ENCODE data around the gene VMAC.
"Not testable (repeated sequence)": the region's sequence is repeated elsewhere in the genome, so short reads cannot be mapped to it uniquely, and the experiment has no call there.

VMAC gene, protein sequence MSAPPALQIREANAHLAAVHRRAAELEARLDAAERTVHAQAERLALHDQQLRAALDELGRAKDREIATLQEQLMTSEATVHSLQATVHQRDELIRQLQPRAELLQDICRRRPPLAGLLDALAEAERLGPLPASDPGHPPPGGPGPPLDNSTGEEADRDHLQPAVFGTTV

DNA sequence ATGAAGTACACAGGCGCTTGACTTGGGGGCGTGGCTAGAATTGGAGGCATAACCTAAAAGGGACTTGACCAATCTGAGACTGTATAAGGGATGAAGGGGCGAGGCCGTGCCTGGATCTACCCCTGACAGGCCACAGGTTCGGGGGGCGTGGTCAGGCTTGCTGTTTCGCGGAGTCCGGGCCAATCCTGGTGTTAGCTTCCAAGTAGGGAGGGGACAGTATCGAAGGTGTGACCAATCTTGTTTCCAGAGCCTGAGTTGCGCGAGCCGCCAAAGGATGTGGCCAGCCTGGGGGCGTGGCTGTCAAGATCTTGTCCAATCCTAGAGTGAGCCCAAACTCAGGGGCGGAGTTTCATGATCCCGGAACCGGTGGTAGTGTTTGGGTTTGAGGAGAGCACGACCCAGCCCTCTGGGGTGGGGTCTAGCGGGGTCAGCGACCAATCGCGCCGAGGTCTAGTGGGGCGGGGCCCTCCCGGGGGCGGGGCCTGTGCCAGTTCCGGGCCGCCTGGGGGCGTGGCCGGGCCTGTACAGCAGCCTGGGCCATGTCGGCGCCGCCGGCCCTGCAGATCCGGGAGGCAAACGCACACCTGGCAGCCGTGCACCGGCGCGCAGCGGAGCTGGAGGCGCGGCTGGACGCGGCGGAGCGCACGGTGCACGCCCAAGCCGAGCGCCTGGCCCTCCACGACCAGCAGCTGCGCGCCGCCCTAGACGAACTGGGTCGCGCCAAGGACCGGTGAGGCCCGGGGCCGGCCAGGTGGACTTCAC, at the start of gene VMAC:
Gene VMAC (plus strand): TSS at position 521 of the 762 bp plus-strand sequence. CDS start 19 bp downstream, at position 540.
- no peaks in the 10 kb centered on the region for H3K9me3 ChIP-seq (ENCODE audit: control insufficient read depth, insufficient read depth, low read length)
- peaks cover 6% of the 10 kb centered on the region; the same call in 1 of the 2 replicates for H3K36me3 ChIP-seq (ENCODE audit: control insufficient read depth, insufficient read depth, low read length)
- peak within 1 kb of the TSS; percentile 96 for H3K4me3 ChIP-seq (ENCODE audit: low read depth, low read length)
- H3K9ac ChIP-seq (ENCODE audit: low read depth, low read length), result peak within 1 kb of the TSS; percentile 96
- no peaks in the 10 kb centered on the region for H3K4me1 ChIP-seq (ENCODE audit: control insufficient read depth, insufficient read depth, low read length)
- H3K27me3 ChIP-seq (ENCODE audit: control insufficient read depth, insufficient read depth, low read length), result no peaks in the 10 kb centered on the region
- peak within 1 kb of the TSS; percentile 97 for H3K27ac ChIP-seq (ENCODE audit: low read depth, low read length)

DNA sequence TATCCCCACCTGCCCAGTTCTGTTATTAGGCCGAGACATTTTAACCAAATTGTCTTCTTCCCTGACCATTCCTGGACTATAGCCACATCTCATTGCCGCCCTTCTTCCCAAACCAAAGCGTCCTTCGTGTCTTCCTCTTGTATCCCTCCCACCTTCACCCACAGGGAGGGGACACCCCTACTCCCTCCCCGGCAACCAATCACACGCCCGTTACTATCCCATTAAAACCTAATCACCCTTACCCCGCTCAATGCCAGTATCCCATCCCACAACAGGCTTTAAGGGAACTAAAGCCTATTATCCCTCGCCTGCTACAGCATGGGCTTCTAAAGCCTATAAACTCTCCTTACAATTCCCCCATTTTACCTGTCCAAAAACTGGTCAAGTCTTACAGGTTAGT, 49.5 kb upstream of the VMAC start:
- H3K9ac ChIP-seq (ENCODE audit: low read depth, low read length); H3K4me3 ChIP-seq (ENCODE audit: low read depth, low read length); H3K4me1 ChIP-seq (ENCODE audit: control insufficient read depth, insufficient read depth, low read length); H3K27me3 ChIP-seq (ENCODE audit: control insufficient read depth, insufficient read depth, low read length); H3K36me3 ChIP-seq (ENCODE audit: control insufficient read depth, insufficient read depth, low read length); H3K27ac ChIP-seq (ENCODE audit: low read depth, low read length); H3K9me3 ChIP-seq (ENCODE audit: control insufficient read depth, insufficient read depth, low read length): not testable (repeated sequence)

DNA sequence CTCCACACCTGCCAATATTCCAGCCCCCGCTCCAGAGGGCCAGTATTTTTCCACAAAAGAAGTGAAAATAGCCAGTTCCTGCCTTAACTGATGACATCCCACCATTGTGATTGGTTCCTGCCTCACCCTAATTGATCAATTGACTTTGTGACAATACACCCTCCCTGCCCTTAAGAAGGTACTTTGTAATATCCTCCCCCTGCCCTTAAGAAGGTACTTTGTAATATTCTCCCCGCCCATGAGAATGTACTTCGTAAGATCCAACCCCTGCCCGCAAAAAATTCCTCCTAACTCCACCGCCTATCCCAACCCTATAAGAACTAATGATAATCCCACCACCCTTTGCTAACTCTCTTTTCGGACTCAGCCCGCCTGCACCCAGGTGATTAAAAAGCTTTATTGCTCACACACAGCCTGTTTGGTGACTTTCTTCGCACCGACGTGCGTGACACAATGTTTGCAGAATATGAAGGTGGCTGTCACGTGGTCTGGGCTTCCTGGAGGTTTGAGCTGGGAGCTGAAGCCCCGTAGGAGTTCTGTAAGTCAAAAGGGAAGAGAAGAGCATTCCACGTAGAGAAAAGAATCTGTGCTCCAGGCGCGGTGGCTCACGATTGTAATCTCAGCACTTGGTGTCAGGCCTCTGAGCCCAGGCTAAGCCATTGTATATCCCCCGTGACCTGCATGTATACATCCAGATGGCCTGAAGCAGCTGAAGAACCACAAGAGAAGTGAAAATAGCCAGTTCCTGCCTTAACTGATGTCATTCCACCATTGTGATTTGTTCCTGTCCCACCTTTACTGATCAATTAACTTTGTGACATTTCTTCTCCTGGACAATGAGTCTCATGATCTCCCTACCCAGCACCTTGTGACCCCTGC, 47.2 kb upstream of the VMAC start:
- Histone ChIP-seq H3K27ac (ENCODE audit: low read depth, low read length) (no peak overlapping the region), H3K9ac (ENCODE audit: low read depth, low read length) (no peak overlapping the region), H3K9me3 (ENCODE audit: control insufficient read depth, insufficient read depth, low read length) (no peaks in the 10 kb centered on the region), H3K4me3 (ENCODE audit: low read depth, low read length) (no peak overlapping the region), H3K36me3 (ENCODE audit: control insufficient read depth, insufficient read depth, low read length) (no peaks in the 10 kb centered on the region), H3K4me1 (ENCODE audit: control insufficient read depth, insufficient read depth, low read length) (no peaks in the 10 kb centered on the region), H3K27me3 (ENCODE audit: control insufficient read depth, insufficient read depth, low read length) (no peaks in the 10 kb centered on the region; the same call in none of the 2 replicates)

DNA sequence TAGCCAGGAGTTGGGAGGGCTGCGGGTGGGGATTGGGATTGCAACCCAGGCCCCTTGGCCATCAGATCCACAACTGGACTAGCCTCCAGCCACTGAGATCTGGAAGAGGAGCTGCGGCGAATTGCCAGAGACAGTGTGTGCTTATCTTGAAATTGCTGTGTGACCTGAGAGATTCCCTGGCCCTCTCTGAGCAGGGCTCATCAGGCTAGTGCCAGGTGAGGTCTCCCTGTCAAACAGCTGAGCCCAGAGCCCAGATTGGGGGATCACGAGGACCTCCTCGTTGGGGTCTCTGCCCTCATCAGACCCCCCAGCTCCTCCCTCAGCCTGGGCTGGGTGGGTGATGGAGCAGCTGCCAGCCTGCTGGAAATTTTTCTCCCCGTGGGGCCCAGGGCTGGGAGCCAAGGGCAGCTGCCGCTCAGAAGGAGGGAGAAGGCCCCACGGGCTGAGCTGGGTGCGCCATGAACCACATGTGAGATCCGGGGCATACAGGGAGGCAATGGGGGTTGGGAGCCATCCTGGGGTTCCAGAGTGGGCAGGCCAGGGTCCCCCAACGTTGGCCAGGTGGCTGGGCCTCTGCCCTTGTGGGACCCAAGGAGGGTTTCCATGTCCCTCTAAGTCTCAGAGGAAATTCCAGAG, 41.5 kb upstream of the VMAC start:
- Histone ChIP-seq H3K9me3 (ENCODE audit: control insufficient read depth, insufficient read depth, low read length) (no peaks in the 10 kb centered on the region), H3K27ac (ENCODE audit: low read depth, low read length) (no peak overlapping the region), H3K36me3 (ENCODE audit: control insufficient read depth, insufficient read depth, low read length) (no peaks in the 10 kb centered on the region), H3K9ac (ENCODE audit: low read depth, low read length) (no peak overlapping the region), H3K4me3 (ENCODE audit: low read depth, low read length) (no peak overlapping the region), H3K4me1 (ENCODE audit: control insufficient read depth, insufficient read depth, low read length) (no peaks in the 10 kb centered on the region), H3K27me3 (ENCODE audit: control insufficient read depth, insufficient read depth, low read length) (no peaks in the 10 kb centered on the region)

DNA sequence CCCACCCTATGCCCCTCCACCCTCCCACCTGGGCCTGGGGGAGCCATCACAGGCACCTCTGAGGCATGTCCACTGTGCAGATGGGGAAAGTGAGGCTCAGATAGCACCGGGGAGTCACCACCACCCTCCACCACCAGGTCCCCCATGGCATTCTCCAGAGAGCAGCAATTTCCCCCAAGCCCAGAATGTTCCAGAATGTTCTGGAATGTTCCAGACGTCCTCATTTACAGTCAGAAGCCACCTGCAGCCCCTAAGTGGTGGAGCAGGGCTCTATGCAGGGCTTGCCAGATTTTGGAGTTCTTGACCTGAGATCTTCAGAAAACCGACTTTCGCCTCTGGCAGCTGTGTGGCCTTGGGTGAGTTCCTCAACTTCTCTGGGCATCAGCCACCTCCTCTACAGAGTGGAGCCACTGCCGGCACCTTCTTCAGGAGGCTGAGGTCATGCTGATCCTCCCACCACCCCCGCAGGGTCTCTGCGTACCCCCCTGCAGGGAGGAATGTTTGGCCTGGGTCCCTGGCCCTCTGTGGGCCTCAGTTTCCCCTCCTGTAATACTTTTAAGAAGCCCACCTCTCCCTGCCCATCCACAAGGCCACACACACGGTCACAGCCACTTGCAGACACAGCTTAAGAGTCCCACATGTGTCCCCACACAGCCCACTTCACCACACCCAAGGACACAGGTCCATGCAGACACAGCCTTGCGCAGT, 40.5 kb upstream of the VMAC start:
- no peaks in the 10 kb centered on the region for H3K36me3 ChIP-seq (ENCODE audit: control insufficient read depth, insufficient read depth, low read length)
- no peaks in the 10 kb centered on the region for H3K27me3 ChIP-seq (ENCODE audit: control insufficient read depth, insufficient read depth, low read length)
- no peaks in the 10 kb centered on the region for H3K4me1 ChIP-seq (ENCODE audit: control insufficient read depth, insufficient read depth, low read length)
- H3K27ac ChIP-seq (ENCODE audit: low read depth, low read length), result no peak overlapping the region
- no peak overlapping the region for H3K4me3 ChIP-seq (ENCODE audit: low read depth, low read length)
- no peak overlapping the region for H3K9ac ChIP-seq (ENCODE audit: low read depth, low read length)
- no peaks in the 10 kb centered on the region for H3K9me3 ChIP-seq (ENCODE audit: control insufficient read depth, insufficient read depth, low read length)

DNA sequence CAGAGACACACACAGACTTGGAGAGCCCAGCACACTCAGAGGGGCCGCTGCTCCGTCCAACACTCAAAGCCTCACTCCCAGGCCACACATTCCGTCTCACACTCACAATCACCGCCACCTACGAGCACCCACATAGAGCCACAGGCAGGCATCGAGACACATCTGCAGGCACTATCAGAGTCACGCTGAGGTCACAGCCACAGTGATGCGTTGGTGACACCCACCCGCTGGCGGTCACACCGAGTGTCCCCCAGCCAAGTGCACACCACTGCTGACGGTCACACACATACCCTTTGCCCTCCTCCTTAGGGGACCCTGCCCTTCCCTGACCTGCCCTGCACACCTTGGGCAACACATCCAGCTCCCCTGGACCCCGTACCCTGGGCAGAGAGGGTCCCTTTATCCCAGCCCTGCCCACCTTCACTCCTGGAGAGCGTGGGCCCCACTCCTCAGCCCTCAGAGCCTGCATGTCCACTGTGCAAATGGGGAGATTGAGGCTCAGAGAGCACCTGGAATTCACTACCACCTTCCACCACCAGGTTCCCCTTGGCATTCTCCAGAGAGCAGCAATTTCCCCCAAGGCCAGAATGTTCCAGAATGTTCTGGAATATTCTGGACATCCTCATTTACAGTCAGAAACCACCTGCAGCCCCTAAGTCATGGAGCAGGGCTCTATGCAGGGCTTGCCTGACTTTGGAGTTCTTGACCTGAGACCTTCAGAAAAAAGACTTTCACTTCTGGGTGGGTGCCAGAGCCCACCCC, 39.8 kb upstream of the VMAC start:
- Histone ChIP-seq H3K9me3 (ENCODE audit: control insufficient read depth, insufficient read depth, low read length) (no peaks in the 10 kb centered on the region), H3K27ac (ENCODE audit: low read depth, low read length) (no peak overlapping the region), H3K4me3 (ENCODE audit: low read depth, low read length) (no peak overlapping the region), H3K36me3 (ENCODE audit: control insufficient read depth, insufficient read depth, low read length) (no peaks in the 10 kb centered on the region), H3K4me1 (ENCODE audit: control insufficient read depth, insufficient read depth, low read length) (no peaks in the 10 kb centered on the region), H3K9ac (ENCODE audit: low read depth, low read length) (no peak overlapping the region), H3K27me3 (ENCODE audit: control insufficient read depth, insufficient read depth, low read length) (no peaks in the 10 kb centered on the region)

DNA sequence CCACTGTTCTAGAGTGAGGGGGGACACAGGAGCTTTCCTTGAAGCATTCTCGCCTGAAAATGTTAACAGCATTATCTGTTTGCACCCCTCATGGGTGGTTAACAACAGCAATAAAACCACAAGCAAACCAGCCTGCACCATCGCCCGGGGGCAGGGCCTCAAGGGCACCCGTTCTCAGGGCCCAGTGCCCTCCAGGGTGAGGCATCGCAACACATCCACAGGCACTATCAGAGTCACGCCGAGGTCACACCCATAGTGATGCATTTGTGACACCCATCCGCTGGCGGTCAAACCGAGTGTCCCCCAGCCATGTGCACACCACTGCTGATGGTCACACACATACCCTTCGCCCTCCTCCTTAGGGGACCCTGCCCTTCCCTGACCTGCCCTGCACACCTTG, 38.9 kb upstream of the VMAC start:
- H3K27me3 ChIP-seq (ENCODE audit: control insufficient read depth, insufficient read depth, low read length), result no peaks in the 10 kb centered on the region
- H3K27ac ChIP-seq (ENCODE audit: low read depth, low read length), result no peak overlapping the region
- no peak overlapping the region for H3K9ac ChIP-seq (ENCODE audit: low read depth, low read length)
- H3K9me3 ChIP-seq (ENCODE audit: control insufficient read depth, insufficient read depth, low read length), result no peaks in the 10 kb centered on the region
- no peaks in the 10 kb centered on the region for H3K36me3 ChIP-seq (ENCODE audit: control insufficient read depth, insufficient read depth, low read length)
- H3K4me3 ChIP-seq (ENCODE audit: low read depth, low read length), result no peak overlapping the region
- H3K4me1 ChIP-seq (ENCODE audit: control insufficient read depth, insufficient read depth, low read length), result no peaks in the 10 kb centered on the region

DNA sequence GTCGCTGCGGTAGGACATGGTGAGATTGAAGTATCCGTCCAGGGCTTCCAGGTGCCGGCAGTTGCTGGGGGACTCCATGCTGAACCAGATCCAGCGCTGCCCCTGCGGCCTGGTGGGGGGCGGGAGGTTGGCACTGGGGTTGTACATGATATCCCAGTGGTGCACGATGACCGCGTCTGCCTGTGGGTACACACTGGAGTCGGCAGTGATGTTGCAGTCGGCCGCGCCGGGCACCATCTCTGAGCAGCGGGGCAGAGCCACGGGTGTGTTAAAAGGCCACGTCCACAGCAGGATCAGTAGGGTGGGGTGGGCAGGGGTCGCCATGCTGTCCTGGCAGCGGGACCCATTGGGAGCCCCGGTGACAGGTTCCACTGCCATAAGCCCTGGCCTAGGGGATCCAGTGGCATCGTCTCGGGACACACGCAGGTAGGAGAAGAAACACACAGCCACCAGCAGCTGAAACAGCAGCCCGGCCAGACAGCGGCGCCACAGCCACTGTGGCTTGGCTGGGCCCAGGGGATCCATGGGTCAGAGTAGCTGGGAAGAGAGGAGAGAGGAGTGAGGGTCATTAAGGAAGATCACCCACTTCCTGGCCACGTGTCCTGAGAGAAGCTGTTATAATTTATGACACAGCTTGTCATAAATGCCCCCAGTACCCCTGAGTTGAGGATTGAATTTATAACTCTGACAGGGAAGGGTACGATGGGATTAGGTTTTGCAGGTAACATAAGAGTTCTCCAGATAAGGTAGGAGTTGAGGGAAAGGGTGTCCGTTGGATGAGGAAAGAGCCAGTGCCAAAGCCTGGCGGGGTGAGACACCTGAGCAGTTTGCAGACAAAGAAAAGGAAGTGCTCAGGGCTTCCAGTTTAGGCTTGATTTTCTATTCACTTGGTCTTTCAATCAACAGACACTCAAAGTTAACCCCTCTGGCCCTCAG, 37.2 kb upstream of the VMAC start:
- H3K9me3 ChIP-seq (ENCODE audit: control insufficient read depth, insufficient read depth, low read length), result no peaks in the 10 kb centered on the region
- H3K4me3 ChIP-seq (ENCODE audit: low read depth, low read length), result no peak overlapping the region
- H3K36me3 ChIP-seq (ENCODE audit: control insufficient read depth, insufficient read depth, low read length), result no peaks in the 10 kb centered on the region
- no peak overlapping the region for H3K27ac ChIP-seq (ENCODE audit: low read depth, low read length)
- H3K27me3 ChIP-seq (ENCODE audit: control insufficient read depth, insufficient read depth, low read length), result no peaks in the 10 kb centered on the region
- H3K4me1 ChIP-seq (ENCODE audit: control insufficient read depth, insufficient read depth, low read length), result no peaks in the 10 kb centered on the region
- H3K9ac ChIP-seq (ENCODE audit: low read depth, low read length), result no peak overlapping the region

DNA sequence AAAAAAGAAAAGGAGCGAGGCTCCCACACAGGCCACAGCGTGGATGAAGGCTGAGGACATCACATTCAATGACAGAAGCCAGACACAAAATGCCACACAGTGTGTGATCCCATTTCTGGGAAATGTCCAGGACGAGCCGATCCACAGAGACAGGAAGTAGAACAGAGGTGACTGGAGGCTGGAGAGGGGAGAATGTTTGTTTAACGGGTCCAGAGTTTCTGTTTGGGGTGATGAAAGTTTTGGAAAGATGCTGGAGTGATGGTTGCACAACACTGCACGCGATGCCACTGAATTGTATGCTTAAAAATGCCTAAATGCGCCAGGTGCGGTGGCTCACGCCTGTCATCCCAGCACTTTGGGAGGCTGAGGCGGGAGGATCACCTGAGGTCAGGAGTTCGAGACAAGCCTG, 33.7 kb upstream of the VMAC start:
- Histone ChIP-seq H3K9ac (ENCODE audit: low read depth, low read length) (no peak overlapping the region), H3K27ac (ENCODE audit: low read depth, low read length) (no peak overlapping the region), H3K36me3 (ENCODE audit: control insufficient read depth, insufficient read depth, low read length) (no peaks in the 10 kb centered on the region), H3K4me3 (ENCODE audit: low read depth, low read length) (no peak overlapping the region), H3K27me3 (ENCODE audit: control insufficient read depth, insufficient read depth, low read length) (no peaks in the 10 kb centered on the region), H3K4me1 (ENCODE audit: control insufficient read depth, insufficient read depth, low read length) (no peaks in the 10 kb centered on the region), H3K9me3 (ENCODE audit: control insufficient read depth, insufficient read depth, low read length) (no peaks in the 10 kb centered on the region)

Data from HUES48 (cell line).